HG03460 (cell line): ENCODE measurements around the gene CATSPERZ.
A peak's percentile ranks its signal among the peaks of the same experiment; 100 is the strongest.

ENCODE experiments used
- ATAC-seq: cut with Tn5 transposase; IDR thresholded peaks from one replicate; pipeline ENCODE4 v1.9.1; 2021; ENCODE audit not compliant: unreplicated experiment

CATSPERZ gene, protein sequence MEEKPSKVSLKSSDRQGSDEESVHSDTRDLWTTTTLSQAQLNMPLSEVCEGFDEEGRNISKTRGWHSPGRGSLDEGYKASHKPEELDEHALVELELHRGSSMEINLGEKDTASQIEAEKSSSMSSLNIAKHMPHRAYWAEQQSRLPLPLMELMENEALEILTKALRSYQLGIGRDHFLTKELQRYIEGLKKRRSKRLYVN

DNA sequence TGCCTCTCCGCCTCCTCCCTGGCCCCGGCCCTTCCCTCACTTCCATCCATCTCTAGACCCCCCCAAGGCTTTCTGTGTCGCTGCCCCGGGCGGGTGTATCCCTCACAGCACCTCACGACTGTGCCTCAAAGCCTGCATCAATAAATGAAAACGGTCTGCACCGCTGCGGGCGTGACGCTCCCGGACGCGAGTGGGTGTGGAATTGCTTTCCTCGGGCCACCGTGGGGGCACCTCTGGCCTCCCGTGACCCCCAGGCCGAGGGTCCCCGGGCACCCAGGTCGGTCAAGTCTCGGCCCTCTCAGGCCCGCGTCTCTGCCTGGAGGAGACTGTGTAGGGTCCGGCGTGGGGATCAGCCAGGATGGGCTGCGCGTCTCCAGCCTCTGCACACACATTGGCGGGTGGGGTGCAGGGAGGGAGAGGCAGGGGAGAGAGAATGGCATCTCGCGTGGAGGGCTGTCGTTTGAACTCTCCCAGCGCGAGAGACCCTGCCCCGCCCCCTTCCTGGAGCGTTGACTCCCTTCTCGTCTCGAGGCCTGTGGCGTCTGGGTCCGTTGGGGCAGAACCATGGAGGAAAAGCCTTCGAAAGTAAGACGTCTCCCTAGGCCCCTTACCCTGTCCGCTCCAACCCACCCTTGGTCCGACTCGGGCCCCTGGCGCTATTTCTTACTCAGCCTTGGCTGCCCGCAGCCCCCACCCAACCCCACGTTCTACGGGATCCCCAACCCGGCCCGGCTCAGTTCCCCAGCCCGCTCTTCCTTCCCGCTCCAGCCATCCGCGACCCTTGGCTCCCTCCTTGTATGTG lies at the start of gene CATSPERZ:
CATSPERZ (plus strand) TSS at position 512 of the 802 bp plus-strand sequence; CDS start at position 565, 53 bp downstream.
- no peak for ATAC-seq

DNA sequence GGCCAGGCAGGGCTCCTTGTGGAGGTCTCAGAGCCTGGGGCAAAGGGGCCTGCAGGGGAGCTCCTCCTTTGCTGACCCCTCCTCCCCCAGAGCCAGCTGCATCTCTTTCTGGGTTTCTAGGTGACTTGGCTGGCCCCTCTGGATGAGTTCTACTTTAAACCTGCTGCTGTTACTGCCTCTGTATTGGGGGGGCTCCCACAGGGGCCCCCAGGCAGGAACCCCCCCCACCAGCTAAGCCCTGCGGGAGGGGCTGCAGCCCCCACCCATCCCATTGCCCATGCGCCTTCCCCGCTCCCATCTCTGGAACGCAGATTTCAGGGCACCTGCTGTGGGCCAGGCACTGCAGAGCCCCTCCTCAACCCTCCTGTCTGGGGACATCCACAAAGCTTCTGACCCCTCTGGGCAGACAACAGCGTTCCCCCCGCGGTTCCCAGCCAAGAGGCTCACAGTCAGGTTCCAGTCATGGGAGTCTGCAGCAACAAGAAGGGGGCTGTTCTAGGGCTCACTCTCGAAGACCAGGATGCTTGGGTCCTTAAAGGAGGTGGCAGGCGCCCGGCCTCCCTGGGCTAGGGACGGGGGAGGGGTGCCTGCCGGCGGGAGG lies 49.6 kb upstream of the CATSPERZ start:
- ATAC-seq: no peak

- peak; percentile 34 for ATAC-seq
Measured at GRCh38 chr11:64251016-64251752, 49.0 kb upstream of the CATSPERZ start, which contains the start of gene PLCB3. Gene PLCB3, plus strand, starts transcription at chr11:64251530. Its CDS starts 120 bp downstream, at chr11:64251650.

DNA sequence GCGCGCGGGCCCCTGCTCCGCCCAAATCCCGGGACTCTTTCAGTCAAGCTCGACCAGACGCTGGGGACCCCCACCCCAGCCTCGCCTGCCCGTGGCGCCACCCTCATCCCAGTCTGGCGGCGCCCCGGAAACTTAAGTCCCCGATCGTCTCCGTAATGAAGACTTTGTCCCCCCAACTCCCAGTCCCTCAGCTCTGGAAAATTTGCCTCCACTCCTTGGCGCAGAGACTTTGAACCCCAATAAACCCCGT lies 48.5 kb upstream of the CATSPERZ start:
- ATAC-seq: no peak

DNA sequence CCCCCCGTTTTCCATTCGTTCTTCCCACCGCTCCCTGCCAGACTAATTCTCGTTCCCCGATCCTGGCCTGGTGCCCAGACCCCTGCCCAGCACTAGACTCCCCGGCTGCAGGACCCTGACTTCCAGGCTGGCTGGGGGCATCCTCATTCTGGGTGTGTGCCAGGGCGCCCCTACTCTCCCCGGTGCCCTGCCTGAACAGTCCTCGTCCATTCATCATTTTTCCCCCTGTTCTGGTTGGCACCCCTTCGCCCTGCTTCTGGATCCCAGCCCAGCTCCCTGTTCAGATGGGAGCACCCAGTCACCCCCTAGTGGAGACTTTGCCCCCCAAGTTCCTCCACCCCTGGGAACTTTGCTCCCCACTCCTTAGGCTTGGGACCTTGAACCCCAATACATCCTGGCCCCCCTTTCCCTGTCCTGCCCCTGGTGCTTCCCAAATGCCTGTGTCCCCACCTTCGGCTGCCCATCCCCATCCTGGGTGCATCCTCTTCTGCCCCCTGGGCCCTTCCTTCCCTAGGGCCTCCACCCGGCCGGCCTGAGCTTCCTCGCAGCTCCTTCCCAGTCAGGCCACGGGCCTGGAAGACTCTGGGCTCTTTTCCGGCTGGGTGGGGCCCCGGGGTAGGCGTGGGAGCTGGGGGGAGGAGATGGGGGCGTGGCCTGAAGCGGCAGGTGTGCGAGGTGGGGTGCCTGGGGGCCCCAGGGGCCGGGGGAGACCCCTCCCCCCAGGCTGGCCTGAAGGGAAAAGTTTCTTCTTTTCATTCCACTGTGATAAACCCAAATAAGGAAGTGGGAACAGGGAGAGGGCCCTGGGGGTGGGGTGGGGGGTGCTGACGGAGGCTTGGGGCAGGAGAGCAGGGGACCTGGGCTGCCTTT lies 47.9 kb upstream of the CATSPERZ start:
- ATAC-seq: no peak

GRCh38 chr11:64253043-64253442 lies 47.1 kb upstream of the CATSPERZ start:
- no peak for ATAC-seq

- no peak for ATAC-seq
Measured at GRCh38 chr11:64253481-64253880, 46.7 kb upstream of the CATSPERZ start.

DNA sequence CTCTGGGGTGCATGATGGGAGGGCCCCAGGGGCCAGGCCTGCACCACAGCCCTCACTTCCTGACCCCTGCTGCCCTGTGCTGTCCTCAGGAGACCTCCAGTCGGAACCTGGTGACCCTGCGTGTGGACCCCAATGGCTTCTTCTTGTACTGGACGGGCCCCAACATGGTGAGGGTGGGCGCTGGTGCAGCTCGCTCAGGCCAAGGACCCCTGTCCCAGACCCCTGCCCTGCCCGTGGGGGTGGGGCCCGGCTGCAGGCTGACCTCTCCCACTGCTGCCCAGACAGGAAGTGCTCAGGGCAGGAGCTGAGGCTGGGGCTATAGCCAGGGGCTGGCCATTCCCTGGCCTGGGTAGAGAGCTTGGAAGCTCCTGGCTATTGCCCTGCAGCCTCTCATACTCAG lies 45.8 kb upstream of the CATSPERZ start:
- ATAC-seq: no peak

DNA sequence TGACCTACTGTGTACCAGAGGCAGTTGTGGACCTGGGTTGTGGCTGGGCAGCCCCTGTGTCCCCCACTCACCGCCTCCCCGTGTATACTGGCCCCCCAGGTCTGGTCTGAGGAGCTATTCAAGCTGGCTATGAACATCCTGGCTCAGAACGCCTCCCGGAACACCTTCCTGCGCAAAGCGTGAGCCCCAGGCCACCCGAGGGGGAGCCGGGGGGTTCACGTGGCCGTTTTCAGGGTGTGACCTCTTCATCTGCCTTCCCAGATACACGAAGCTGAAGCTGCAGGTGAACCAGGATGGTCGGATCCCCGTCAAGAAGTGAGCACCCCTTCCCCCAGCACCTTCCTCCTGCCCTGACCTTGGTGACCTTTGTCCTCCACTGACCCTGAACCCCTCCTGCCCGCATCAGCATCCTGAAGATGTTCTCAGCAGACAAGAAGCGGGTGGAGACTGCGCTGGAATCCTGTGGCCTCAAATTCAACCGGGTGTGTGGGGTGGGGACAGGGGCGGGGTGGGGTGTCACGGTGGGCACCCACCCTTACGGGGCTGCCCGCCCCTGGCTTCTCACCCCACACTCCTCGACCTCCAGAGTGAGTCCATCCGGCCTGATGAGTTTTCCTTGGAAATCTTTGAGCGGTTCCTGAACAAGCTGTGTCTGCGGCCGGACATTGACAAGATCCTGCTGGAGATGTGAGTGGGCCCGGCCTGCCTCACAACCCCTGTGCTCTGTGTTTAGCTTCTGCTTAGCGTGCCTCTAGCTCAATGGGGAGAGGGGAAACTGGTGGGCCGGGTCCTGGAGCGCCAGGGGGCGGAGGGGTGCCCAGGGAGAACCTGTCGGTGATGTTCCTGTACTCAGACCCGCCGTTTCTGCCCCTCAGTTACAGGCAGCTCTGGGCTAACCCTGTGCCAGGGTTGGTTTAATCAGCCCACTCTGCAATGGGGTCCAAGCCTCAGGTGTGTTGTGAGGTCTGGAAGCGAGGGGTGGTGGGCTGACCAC lies 44.7 kb upstream of the CATSPERZ start:
- no peak for ATAC-seq

DNA sequence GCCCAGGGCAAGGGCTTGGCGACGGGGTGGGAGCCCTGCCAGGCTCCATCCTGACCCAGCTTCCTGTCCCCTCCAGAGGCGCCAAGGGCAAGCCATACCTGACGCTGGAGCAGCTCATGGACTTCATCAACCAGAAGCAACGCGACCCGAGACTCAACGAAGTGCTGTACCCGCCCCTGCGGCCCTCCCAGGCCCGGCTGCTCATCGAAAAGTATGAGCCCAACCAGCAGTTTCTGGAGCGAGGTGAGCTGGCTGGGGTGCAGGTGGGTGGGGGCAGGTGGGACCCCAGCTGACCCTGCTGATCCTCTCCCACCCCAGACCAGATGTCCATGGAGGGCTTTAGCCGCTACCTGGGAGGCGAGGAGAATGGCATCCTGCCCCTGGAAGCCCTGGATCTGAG lies 43.9 kb upstream of the CATSPERZ start:
- no peak for ATAC-seq

- ATAC-seq: no peak
Measured at GRCh38 chr11:64258356-64258755, 41.8 kb upstream of the CATSPERZ start.

- no peak for ATAC-seq
Measured at GRCh38 chr11:64258946-64259532, 41.1 kb upstream of the CATSPERZ start.

DNA sequence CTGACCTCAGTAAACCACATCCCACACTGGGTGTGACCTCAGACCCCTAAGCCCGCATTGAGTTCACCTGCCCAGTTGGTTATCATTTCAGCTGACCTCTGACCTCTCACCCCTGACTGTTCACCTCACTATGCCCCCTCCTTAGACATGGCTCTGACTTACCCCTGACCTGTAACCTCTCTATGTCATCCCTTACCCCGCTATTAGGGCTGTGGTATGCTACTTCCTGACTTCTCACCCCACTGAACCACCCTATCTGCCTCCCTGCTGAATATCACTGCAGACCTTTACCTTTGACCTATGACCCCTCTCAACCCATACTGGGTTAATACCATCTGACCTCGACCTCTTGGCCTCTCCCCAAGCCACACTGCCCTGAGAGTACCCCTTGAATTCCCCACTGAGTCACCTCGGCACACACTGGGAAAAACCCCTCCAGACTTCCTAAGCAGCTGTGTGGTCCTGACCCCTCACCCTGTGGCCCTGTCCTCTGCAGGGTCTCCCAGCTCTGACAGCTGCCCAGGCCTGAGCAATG lies 40.6 kb upstream of the CATSPERZ start:
- no peak for ATAC-seq

DNA sequence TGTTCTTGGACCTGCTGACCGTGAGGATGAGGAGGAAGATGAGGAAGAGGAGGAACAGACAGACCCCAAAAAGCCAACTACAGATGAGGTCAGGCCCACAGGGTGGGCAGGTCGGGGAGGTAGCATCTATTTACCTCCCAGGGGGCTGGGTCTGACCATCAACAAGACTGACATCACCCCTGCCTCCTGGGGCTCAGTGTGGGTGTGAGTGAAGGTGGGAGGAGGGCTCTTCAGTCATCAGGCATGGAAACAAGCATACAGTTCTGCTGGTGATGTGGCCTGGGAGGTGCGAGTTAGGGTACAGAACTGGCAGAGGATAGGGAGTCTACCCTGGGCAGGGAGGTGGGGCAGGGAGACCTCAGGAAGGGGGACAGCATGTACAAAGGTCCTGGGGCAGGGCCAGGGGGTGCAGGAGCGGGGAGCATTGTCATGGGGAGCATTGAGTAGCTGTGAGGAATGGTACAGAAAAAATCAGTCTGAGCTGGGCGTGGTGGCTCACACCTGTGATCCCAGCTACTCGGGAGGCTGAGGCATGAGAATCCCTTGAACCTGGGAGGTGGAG lies 39.9 kb upstream of the CATSPERZ start:
- ATAC-seq: no peak

DNA sequence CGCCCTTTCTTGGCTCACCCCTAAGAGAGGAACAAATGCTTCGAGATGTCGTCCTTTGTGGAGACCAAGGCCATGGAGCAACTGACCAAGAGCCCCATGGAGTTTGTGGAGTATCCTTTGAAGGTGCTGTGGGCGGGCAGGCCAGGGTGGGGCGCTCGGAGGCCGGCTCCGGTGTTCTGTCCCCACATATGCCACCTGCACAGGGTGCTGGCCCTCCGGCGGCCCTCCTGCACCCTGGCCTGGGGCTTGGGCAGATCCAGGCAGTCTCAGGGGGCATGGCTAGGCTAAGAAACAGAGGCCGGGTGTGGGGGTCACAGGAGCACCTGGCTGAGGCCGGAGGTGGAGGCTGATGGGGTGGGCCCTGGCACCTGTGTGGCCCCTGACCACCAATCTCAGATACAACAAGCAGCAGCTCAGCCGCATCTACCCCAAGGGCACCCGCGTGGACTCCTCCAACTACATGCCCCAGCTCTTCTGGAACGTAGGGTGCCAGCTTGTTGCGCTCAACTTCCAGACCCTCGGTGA lies 38.5 kb upstream of the CATSPERZ start:
- ATAC-seq: no peak

DNA sequence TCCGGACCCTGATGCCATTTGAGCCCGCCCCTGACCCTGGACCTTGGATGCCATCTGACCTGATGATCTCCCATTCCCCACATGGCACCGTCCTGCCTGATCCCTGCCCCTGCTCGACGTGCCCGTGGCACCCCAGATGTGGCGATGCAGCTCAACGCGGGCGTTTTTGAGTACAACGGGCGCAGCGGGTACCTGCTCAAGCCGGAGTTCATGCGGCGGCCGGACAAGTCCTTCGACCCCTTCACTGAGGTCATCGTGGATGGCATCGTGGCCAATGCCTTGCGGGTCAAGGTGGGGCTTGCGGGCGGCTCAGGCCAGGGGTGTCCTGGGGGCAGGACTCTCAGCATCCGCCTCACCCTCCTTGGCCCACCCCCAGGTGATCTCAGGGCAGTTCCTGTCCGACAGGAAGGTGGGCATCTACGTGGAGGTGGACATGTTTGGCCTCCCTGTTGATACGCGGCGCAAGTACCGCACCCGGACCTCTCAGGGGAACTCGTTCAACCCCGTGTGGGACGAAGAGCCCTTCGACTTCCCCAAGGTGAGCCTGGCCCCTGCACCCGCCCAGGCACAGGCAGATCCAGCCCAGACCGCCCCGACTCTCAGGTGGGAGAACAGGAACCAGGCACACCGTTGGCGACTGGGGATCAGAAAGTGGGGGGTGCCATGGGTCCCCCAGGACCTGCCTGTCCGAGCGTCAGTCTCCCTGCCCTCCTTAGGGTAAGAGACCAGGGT lies 37.7 kb upstream of the CATSPERZ start:
- ATAC-seq: no peak
